MCF 10A (cell line): ENCODE data around the gene GAK. TPM values are rescaled to one million over a fixed set of nuclear protein-coding genes. Genes with fewer than 3 reads are reported as not detected.

Experiments
- BruUV-seq: library from RNA; stranded (reverse); fragments of 400-500 nt; replicated peaks from 2 replicates; lab custom pipeline; 2021; lab: Mats Ljungman, UMichigan
- CTCF ChIA-PET: fragments of 300-600 bp; sonication (Branson Sonifier 250); formaldehyde crosslinking; extraction: SDS; loops from one replicate; lab custom pipeline; 2021; ENCODE audit warnings: antibody characterized with exemption, inconsistent platforms; lab: Yijun Ruan, JAX
- POLR2A ChIA-PET: fragments of 300-600, 350-650 bp; sonication (Branson Sonifier 250); formaldehyde crosslinking; extraction: SDS; loops from one replicate; lab custom pipeline; 2020; ENCODE audit warnings: antibody characterized with exemption, inconsistent platforms; lab: Yijun Ruan, JAX
- DNase-seq: peaks from one replicate; pipeline ENCODE4 v3.0.0-alpha.2; 2018; ENCODE audit not compliant: unreplicated experiment
- H3K27ac Mint-ChIP-seq: one replicate; pipeline ENCODE4 v1.8.0; 2022; ENCODE audit warnings: mild to moderate bottlenecking, low read depth, mixed read lengths; ENCODE audit not compliant: unreplicated experiment
- H3K27me3 Mint-ChIP-seq: one replicate; pipeline ENCODE4 v1.8.0; 2022; ENCODE audit warnings: mixed read lengths; ENCODE audit not compliant: insufficient read depth, unreplicated experiment
- H3K36me3 Mint-ChIP-seq: one replicate; pipeline ENCODE4 v1.8.0; 2022; ENCODE audit warnings: mild to moderate bottlenecking, moderate library complexity, mixed read lengths; ENCODE audit not compliant: insufficient read depth, unreplicated experiment
- H3K4me1 Mint-ChIP-seq: one replicate; pipeline ENCODE4 v1.8.0; 2022; ENCODE audit warnings: mixed read lengths; ENCODE audit not compliant: insufficient read depth, unreplicated experiment
- H3K4me3 Mint-ChIP-seq: one replicate; pipeline ENCODE4 v1.8.0; 2022; ENCODE audit warnings: mild to moderate bottlenecking, moderate library complexity, mixed read lengths; ENCODE audit not compliant: unreplicated experiment
- H3K9me3 Mint-ChIP-seq: one replicate; pipeline ENCODE4 v1.8.0; 2022; ENCODE audit warnings: mixed read lengths; ENCODE audit not compliant: unreplicated experiment
- intact Hi-C: fragments of 100-400 bp; cut with micrococcal nuclease; formaldehyde crosslinking; loops from 2 replicates; pipeline ENCODE4 v1.14.1; 2022
- total RNA-seq: library from RNA; stranded (reverse); gene quantifications from 2 replicates; pipeline ENCODE4 v1.2.3, GENCODE V29; 2022
- TF ChIP-seq, protein P1 (sequence below): fragments of 200-600 bp; IDR thresholded peaks from one replicate; pipeline ENCODE4 v1.8.0; 2022; ENCODE audit warnings: antibody characterized with exemption, mild to moderate bottlenecking; ENCODE audit not compliant: unreplicated experiment

GAK gene
- total RNA-seq, 1 experiment from 2014 or later, result 72.9 TPM

- no peak for DNase-seq
- no peaks in the 10 kb centered on the region for H3K27me3 Mint-ChIP-seq
- TF ChIP-seq, protein P1, sequence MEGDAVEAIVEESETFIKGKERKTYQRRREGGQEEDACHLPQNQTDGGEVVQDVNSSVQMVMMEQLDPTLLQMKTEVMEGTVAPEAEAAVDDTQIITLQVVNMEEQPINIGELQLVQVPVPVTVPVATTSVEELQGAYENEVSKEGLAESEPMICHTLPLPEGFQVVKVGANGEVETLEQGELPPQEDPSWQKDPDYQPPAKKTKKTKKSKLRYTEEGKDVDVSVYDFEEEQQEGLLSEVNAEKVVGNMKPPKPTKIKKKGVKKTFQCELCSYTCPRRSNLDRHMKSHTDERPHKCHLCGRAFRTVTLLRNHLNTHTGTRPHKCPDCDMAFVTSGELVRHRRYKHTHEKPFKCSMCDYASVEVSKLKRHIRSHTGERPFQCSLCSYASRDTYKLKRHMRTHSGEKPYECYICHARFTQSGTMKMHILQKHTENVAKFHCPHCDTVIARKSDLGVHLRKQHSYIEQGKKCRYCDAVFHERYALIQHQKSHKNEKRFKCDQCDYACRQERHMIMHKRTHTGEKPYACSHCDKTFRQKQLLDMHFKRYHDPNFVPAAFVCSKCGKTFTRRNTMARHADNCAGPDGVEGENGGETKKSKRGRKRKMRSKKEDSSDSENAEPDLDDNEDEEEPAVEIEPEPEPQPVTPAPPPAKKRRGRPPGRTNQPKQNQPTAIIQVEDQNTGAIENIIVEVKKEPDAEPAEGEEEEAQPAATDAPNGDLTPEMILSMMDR, result no peak
- intact Hi-C loops, result no loop called here
- no peaks in the 10 kb centered on the region for H3K4me1 Mint-ChIP-seq
- H3K27ac Mint-ChIP-seq, result no peak overlapping the region
- peaks cover 33% of the 10 kb centered on the region for H3K36me3 Mint-ChIP-seq
- no peak overlapping the region for H3K4me3 Mint-ChIP-seq
- POLR2A ChIA-PET, result no interaction called here
- no peaks in the 10 kb centered on the region for H3K9me3 Mint-ChIP-seq
- BruUV-seq, result no TSS peak
- CTCF ChIA-PET, result interaction anchor here (0.6 to 0.9 kb wide), 2 partner anchors 12 to 123 kb away, joined by 3 read pairs; no protein-coding TSS in a partner anchor
Measured at GRCh38 chr4:866068-866760, 65.9 kb downstream of the GAK start.

GRCh38 chr4:865572-865971, 66.5 kb downstream of the GAK start:
- Mint-ChIP-seq H3K27me3 (no peaks in the 10 kb centered on the region), H3K4me1 (no peaks in the 10 kb centered on the region), H3K9me3 (no peaks in the 10 kb centered on the region), H3K4me3 (no peak overlapping the region), H3K36me3 (peaks cover 34% of the 10 kb centered on the region), H3K27ac (no peak overlapping the region)
- TF ChIP-seq, protein P1, result no peak
- no peak for DNase-seq
- BruUV-seq, result no TSS peak
- intact Hi-C loops, result no loop called here
- POLR2A ChIA-PET, result no interaction called here
- CTCF ChIA-PET, result no interaction called here

- BruUV-seq, result no TSS peak
- POLR2A ChIA-PET, result no interaction called here
- TF ChIP-seq, protein P1, result no peak
- no peak overlapping the region for H3K27ac Mint-ChIP-seq
- H3K36me3 Mint-ChIP-seq, result peaks cover 32% of the 10 kb centered on the region
- intact Hi-C loops, result no loop called here
- H3K27me3 Mint-ChIP-seq, result no peaks in the 10 kb centered on the region
- no peak overlapping the region for H3K4me3 Mint-ChIP-seq
- DNase-seq, result no peak
- no peaks in the 10 kb centered on the region for H3K4me1 Mint-ChIP-seq
- CTCF ChIA-PET, result no interaction called here
- no peaks in the 10 kb centered on the region for H3K9me3 Mint-ChIP-seq
Measured at GRCh38 chr4:865121-865465, 67.0 kb downstream of the GAK start.

GRCh38 chr4:864456-865120, 67.5 kb downstream of the GAK start:
- TF ChIP-seq, protein P1, result no peak
- no peaks in the 10 kb centered on the region for H3K27me3 Mint-ChIP-seq
- intact Hi-C loops, result no loop called here
- H3K27ac Mint-ChIP-seq, result no peak overlapping the region
- POLR2A ChIA-PET, result no interaction called here
- H3K4me3 Mint-ChIP-seq, result no peak overlapping the region
- BruUV-seq, result no TSS peak
- CTCF ChIA-PET, result no interaction called here
- no peaks in the 10 kb centered on the region for H3K4me1 Mint-ChIP-seq
- no peaks in the 10 kb centered on the region for H3K9me3 Mint-ChIP-seq
- no peak for DNase-seq
- peaks cover 36% of the 10 kb centered on the region for H3K36me3 Mint-ChIP-seq
